Pulmonary artery endothelial cell (primary cell): ENCODE data around the gene PAPPA. TPM values are rescaled to one million over a fixed set of nuclear protein-coding genes. Genes with fewer than 3 reads are reported as not detected.

ENCODE experiments used
- DNase-seq: peaks from one replicate; pipeline ENCODE4 v3.0.0-alpha.2; 2011; ENCODE audit warnings: low read depth, low spot score
- total RNA-seq: library from RNA; depleted of rRNA; stranded (reverse); fragments of >200 nt; gene quantifications from 2 replicates; pipeline ENCODE4 v1.2.3, GENCODE V29; 2014

PAPPA gene, protein sequence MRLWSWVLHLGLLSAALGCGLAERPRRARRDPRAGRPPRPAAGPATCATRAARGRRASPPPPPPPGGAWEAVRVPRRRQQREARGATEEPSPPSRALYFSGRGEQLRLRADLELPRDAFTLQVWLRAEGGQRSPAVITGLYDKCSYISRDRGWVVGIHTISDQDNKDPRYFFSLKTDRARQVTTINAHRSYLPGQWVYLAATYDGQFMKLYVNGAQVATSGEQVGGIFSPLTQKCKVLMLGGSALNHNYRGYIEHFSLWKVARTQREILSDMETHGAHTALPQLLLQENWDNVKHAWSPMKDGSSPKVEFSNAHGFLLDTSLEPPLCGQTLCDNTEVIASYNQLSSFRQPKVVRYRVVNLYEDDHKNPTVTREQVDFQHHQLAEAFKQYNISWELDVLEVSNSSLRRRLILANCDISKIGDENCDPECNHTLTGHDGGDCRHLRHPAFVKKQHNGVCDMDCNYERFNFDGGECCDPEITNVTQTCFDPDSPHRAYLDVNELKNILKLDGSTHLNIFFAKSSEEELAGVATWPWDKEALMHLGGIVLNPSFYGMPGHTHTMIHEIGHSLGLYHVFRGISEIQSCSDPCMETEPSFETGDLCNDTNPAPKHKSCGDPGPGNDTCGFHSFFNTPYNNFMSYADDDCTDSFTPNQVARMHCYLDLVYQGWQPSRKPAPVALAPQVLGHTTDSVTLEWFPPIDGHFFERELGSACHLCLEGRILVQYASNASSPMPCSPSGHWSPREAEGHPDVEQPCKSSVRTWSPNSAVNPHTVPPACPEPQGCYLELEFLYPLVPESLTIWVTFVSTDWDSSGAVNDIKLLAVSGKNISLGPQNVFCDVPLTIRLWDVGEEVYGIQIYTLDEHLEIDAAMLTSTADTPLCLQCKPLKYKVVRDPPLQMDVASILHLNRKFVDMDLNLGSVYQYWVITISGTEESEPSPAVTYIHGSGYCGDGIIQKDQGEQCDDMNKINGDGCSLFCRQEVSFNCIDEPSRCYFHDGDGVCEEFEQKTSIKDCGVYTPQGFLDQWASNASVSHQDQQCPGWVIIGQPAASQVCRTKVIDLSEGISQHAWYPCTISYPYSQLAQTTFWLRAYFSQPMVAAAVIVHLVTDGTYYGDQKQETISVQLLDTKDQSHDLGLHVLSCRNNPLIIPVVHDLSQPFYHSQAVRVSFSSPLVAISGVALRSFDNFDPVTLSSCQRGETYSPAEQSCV (N-terminal part only)
- total RNA-seq: under 0.01 and 0.07 TPM in 2 replicates

GRCh38 chr9:116153765-116154333 is at the start of gene PAPPA:
Gene PAPPA, plus strand, starts transcription at chr9:116153791. Its CDS starts 382 bp downstream, at chr9:116154173.
- no peak for DNase-seq

- DNase-seq: no peak
Observed at GRCh38 chr9:116103976-116104820, 49.4 kb upstream of the PAPPA start.

GRCh38 chr9:116112236-116112635 is 41.4 kb upstream of the PAPPA start:
- DNase-seq: no peak

- no peak for DNase-seq
Observed at GRCh38 chr9:116115761-116116353, 37.7 kb upstream of the PAPPA start.

DNA sequence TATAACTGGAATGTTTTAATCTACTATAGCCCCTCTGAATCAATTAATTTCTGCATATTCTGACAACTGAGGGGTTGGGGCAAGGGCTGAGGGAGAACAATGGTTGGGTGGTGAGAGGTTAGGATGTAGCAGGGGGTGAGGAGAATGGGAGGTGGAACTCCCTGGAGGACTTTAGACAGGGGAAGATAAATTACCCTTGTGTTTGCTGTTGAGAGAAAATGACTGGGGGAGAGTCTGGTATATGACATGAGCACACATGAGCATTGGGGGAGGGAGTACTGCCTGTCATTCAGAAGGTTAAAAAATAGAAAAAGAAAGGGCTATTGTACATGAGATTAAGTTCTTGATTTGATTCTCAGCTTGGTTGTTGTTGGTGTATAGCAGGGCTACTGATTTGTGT is 37.2 kb upstream of the PAPPA start:
- DNase-seq: no peak

DNA sequence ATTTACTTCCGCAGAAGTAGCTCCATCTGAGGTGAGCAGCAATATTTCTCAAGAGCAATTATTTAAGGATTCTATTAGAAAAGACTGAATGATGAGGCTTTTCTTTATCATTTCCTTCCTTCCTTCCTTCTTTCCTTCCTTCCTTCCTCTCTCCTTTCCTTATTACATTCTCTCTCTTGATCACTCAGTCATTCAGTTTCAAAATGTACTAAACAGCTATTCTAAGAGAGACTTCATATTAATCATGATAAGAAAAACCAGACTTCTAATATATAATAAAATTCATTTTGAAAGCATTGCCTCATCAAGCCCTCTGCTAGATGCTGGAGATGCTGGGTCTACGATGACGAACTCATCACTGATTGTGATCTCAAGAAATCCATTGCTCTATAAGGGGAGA is 30.4 kb upstream of the PAPPA start:
- no peak for DNase-seq

- no peak for DNase-seq
Observed at GRCh38 chr9:116124472-116125040, 29.0 kb upstream of the PAPPA start.

GRCh38 chr9:116133163-116133562 is 20.4 kb upstream of the PAPPA start:
- no peak for DNase-seq

DNA sequence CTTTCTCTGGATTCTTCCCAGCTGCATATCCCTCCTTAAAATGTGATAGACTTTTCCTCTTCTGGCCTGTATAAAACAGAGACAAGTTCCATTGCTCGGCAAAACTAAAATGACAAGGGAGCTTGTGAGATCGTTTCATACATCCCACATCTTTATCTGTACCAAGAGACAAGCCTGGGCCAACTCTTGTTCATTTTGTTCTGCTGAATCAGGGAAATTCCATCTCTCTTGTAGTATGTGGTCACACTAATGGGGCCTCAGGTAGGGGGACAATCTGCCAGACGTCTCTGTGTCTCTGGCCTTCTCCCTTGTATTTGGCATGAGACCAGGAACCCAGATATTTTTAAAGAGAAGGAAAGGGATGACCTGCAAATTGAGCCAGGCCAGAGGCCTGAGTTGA is 18.6 kb upstream of the PAPPA start:
- DNase-seq: no peak

DNA sequence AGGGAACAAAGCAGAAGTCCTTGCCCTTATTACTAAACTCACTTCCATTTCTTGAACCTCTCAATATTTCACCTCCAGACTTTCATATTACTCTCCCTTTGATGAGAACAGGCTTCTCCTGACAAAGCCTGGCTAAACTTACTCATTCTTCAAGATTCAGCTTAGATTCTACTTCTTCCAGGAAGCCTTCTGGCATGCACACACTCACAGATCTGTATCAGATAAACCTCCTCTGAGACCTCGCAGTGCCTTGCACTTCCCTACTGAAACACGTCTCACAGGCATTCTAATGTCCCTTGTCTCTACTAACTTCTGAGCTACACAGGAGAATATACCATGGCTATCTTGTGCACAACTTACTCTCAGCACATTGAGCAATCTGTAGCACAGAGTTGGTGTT is 16.6 kb upstream of the PAPPA start:
- DNase-seq: no peak

GRCh38 chr9:116137581-116137980 is 16.0 kb upstream of the PAPPA start:
- no peak for DNase-seq

DNA sequence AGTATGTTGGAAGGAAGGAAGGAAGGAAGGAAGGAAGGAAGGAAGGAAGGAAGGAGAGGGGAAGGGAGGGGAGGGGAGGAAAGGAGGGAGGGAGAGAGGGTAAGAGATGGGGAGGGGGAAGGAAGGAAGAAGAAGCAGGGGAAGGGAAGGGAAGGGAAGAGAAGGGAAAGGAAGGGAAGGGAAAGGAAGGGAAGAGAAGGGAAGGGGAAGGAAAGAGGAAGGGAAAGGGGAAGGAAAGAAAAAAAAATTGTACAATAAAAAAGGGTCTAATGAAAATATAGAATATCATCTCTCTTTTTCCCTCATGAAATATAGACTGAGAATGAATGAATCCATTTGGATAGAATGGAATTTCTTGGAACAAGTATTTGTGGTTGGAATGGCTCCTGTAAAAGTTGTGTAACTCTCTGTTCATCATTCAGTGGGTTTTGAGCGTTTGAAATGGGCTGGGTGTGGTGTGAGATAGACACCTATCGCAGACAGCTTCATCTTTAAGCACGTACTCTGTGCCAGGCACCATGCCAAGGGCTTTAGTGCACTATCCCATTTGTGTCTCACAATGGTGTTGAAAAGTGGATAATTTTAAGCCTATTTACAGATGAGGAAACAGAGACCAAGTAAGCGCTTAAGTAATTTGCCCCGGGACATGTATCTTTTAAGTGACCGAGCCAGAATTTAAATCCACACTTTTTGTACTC is 11.6 kb upstream of the PAPPA start:
- no peak for DNase-seq

DNA sequence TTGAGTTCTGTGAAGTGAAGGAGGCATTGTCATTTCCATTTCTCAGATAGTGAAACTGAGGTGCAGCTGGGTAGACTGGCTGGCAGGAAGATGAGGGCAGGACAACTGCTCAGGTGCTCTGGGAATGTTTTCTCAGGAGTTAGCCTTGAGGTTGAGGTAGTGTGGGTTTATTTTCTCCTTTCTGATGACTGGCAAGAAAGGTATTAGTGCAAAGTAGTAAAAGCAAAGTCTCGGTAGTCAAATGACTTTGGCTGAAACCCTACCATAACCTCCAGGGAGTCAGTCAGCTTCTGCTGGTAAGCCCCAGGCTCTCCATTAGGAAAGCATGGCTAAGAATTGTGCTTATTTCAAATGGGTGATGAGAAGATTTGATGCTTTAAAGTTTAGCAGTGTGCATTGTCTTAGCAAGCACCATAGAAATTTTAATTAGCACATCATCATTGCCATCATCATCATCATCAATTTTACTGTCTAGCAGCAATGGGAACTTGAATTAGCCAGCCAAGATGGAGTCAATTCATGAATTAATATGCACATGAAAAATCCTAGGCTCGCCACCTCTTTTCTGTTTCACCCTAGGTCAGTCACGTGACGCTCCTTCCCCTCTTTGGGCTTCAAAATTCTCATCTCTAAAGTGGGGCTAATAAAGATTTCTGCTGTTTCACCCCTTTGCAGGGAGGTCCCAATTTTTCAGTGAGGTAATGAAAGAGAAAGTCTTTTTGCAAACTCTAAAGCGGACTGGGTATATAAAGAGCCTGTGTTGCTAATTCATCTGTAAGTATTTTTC is 10.7 kb upstream of the PAPPA start:
- DNase-seq: no peak

DNA sequence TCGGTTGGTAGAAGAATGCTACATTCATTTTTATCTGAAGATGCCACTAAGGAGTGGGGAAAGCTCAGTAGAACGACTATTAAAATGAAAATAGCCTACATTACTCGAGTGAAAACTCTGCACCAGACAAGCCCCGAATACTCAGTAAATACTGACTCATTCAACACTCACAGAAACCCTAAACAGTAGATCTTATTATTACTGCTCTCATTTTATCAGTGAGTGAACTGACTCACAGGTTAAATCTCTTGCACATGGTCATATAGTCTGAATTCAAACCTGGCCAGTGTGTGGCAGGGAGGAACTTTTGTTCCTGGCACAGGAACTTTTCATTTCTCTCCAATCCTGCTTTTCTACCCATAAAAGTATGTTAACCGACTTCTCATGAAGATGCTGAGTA is 9.6 kb upstream of the PAPPA start:
- no peak for DNase-seq

DNA sequence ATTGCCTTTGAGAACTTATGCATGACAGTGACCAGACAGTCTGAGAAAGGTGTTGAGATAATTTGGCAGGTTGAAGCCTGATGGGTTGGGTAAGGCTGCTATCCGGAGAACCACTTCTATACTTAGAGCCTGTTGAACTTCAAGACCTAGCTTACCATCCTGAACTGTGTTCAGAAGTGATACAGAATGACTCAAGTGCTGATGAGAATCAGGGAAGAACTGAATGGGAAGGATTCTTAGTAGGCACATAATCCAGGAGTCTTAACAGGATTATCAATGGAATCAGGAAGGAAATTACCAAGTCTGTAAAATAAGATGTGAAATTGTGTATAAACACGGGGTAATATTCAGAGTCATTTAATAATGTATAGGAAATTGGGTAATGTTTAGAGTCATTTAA is 9.0 kb upstream of the PAPPA start:
- DNase-seq: no peak

DNA sequence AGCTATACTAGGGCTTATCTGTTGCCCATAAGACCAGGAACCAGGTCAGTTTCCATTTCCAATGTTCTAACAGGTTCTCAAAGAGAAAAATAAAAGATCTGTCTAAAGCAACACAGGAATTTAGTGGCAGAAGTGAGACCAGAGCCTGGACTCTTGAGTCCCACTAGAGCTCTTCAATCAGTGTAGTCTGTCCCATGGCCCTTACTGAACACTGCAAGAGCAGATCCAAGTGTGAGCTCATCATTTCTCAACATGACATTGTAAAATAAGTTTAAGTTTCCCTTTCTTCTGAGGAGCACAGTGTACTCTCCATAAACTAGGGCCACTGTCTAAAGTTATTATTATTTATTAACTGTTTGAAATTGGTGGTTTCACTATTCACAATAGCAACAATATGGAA is 8.6 kb upstream of the PAPPA start:
- DNase-seq: no peak

- DNase-seq: no peak
Observed at GRCh38 chr9:116147821-116148220, 5.8 kb upstream of the PAPPA start.

DNA sequence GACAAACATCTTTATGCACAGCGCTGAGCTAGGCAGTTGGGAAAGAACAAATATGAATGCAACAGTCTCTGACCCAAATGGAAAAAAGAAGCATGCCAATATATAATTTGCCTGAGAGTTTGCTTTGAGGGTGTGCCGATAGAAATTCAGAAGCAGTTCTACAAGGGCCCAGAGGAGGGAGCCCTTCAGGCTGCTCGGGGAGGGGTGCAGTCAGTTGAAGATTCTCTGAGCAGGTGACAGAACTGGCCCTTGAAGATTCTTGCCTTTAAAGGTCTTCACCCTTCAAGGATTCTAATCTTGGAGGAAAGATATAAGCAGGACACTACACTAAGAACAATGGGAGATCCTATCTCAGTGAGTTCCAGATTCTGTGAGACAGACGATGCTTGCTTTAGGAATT is 3.7 kb upstream of the PAPPA start:
- no peak for DNase-seq
